ENCODE results near the gene ICE2.

DNA sequence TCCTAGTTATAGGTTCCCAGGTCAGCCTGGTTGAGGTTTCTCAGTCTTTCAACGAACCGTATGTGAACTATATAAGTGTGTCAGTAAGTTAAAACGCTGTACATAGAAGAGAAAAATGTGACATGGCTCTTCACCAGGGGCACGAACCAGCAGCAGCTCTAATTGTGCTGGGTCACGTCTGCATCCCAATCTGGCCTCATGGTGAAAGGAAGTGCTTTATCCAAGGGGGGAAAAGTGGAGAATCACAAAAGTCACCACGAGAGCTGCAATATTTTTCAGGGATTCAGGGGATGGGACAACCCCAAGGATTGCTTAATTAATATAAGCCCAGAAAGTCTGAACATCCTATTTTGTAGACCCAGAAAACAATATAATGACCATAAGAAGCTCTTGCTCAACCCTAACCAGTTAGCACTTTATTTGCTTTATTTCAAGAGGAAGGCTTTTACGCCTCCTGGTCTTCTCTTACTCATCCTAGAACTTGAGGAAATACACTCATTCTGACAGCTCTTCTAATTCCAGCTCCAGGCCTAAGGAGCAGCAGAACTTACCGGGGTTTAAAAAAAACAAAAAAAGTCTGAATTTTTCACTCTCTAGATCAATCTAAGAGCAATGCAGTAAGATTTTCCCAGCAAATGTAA lies 97.7 kb downstream of the ICE2 start:
- TF ChIP-seq, protein P1, sequence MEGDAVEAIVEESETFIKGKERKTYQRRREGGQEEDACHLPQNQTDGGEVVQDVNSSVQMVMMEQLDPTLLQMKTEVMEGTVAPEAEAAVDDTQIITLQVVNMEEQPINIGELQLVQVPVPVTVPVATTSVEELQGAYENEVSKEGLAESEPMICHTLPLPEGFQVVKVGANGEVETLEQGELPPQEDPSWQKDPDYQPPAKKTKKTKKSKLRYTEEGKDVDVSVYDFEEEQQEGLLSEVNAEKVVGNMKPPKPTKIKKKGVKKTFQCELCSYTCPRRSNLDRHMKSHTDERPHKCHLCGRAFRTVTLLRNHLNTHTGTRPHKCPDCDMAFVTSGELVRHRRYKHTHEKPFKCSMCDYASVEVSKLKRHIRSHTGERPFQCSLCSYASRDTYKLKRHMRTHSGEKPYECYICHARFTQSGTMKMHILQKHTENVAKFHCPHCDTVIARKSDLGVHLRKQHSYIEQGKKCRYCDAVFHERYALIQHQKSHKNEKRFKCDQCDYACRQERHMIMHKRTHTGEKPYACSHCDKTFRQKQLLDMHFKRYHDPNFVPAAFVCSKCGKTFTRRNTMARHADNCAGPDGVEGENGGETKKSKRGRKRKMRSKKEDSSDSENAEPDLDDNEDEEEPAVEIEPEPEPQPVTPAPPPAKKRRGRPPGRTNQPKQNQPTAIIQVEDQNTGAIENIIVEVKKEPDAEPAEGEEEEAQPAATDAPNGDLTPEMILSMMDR (conservative IDR thresholded peaks at IDR 0.05; ENCODE audit: low read depth, low read length): no peak
- no peak for TF ChIP-seq EZH2 (IDR thresholded peaks at IDR 0.05; ENCODE audit: borderline replicate concordance, low read depth, low read length, poor library complexity, severe bottlenecking)
